Stimulated activated CD4-positive, alpha-beta T cell treated with anti-CD3 and anti-CD28 coated beads, Interleukin-15, amount 100 ng/mL, for 1 hour (primary cell): ENCODE results near the gene ACOT2.
"Not testable (repeated sequence)": the region's sequence is repeated elsewhere in the genome, so short reads cannot be mapped to it uniquely, and the experiment has no call there.

ENCODE experiments used
- DNase-seq, 2 donors: peaks; one replicate each; pipeline ENCODE4 v3.0.0-alpha.2; 2020; ENCODE audit warnings: low read depth in 1 of 2, low spot score in 1 of 2

Gene ACOT2

DNA sequence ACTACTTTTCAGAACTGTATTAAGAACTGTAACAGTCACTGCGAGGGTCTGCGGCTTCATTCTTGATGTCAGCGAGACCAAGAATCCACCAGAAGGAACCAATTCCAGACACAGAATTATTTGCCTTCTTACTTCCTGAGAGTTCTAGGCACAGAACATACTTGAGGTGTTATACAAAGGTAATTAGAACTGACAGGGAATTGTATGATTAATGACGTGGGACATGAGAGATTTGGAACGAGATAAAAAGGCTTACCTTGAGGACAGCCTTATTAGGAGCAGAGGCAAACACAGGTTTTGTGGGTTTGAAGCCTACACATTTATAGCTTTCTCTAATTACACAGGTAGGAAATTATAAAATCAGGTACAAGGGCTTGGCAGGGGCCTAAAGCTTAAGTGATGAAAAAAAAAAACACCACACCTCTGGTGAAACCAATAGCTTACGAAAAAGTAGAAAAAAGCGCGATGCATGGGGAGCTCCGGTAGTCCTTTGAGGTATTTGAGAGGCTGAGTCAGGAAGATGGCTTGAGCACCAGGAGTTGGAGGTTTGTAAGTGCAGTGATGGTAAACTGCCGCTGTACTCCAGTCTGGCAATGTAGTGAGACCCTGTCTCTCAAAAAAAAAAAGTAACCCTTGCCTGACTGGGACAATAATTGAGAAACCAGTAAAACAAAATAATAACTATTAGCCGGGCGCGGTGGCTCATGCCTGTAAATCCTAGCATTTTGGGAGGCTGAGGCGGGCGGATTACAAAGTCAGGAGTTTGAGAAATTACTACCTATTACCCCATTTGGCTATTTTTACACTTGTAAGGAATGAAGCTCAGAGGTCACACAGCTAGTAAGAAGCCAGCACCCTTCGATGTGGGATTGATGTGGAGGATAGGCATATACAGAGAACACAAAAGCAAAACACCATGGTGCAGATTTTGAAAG, 795 bp upstream of the ACOT2 start:
- no peak for DNase-seq

DNA sequence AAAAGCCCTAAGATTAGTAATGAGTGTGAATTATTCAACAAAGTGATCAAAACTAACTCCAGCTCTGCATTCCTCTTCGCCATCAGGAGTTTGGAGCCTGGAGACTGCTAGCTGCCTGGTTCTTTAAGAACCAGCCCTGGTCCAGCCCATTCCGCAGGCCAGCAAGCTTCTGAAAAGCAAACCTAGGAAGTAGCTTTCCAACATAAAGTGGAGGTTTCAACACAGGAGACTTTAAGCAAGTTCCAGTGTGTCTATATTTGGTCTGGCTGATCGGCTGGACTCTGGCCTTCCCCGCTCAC, 178 bp upstream of the ACOT2 start:
- not testable (repeated sequence) for DNase-seq

DNA sequence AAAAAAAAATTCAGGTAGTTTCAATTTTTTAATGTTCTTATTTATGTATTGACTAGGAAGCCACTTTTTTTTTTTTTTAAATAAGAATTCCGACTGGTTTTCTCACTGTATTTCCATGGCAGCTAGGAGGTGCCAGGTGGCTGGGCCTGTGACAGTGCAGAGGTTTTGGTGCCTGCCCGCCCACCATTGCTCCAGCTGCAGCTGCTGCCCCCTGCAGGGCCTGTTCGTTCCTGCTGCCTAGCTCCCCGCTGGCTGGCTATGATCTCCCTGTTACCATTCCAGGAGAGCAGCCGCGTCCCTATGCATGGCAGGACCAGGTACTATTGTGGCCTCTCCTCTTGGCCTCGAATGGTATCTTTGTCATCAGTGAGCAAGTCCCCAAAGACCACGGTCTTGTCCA, 1.9 kb downstream of the ACOT2 start:
- DNase-seq = peak; percentile 38 to 61

DNA sequence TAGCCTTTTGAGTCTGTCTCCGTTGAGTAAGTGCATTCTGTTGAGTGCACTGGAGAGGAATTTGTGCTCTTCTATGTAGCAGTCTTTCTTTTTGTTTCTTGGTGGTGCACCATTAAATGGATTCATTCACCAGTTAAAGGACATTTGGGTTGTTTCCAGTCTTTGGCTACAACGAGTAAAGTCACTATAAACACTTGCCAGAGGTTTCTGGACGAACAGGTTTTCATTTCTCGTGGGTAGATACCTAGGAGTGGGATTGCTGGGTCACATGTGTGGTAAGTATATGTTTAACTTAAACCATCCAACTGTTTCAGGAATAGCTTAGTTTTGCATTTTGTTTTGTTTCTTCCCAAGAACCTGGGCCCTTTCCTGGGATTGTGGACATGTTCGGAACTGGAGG, 4.0 kb downstream of the ACOT2 start:
- DNase-seq = not testable (repeated sequence)

- not testable (repeated sequence) for DNase-seq
Observed at GRCh38 chr14:73573740-73574139, 4.7 kb downstream of the ACOT2 start.

GRCh38 chr14:73574251-73574650, 5.2 kb downstream of the ACOT2 start:
- not testable (repeated sequence) for DNase-seq

DNA sequence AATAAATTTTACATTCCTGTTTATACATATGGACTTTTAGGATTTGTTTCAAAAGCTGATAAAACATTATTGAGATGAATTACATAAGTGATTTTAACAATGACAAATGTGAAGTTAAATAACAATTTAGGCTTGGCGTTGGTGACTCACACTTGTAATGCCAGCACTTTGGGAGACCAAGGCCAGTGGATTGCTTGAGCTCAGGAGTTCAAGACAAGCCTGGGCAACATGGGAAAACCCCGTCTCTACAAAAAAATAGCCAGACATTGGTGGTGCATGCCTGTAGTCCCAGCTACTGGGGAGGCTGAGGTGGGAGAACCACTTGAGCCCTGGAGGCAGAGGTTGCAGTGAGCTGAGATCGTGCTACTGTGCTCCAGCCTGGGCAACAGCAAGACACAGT, 7.4 kb downstream of the ACOT2 start:
- DNase-seq = no peak

DNA sequence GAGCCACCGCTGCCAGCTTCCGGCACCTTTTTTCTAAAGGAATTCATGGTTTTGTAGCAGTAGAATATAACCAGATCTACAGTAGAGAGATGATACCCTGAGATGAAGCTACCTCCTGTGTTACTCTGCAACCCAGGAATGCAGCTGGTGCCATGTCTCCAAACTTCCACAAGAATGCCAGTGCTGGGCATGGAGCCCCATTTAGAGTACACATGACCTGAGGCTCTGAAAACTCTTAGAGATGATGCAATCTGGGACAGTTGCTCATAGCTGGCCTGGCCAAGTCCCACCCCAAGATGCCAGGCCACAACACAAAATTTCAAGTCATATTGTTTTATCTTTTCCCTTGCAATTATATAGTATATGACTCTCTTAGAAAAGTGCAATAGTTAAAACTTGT, 8.2 kb downstream of the ACOT2 start:
- DNase-seq = not testable (repeated sequence)

- not testable (repeated sequence) for DNase-seq
Observed at GRCh38 chr14:73582102-73582979, 13.3 kb downstream of the ACOT2 start.

GRCh38 chr14:73588695-73589094, 19.7 kb downstream of the ACOT2 start:
- DNase-seq = no peak

DNA sequence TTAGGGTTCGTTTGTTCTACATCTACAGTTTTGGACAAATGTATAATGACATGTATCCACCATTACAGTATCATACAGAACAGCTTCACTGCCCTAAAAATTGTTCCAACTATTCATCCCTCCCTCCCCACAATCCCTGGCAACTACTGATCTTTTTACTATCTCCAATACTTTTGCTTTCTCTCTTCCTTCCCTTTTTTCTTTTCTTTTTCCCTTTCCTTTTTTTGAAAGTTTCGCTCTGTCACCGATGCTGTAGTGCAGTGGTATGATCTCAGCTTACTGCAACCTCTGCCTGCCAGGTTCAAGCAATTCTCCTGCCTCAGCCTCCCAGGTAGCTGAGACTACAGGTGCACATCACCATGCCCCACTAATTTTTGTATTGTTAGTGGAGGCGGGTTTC, 20.1 kb downstream of the ACOT2 start:
- DNase-seq = no peak

GRCh38 chr14:73590673-73591004, 21.6 kb downstream of the ACOT2 start:
- DNase-seq = not testable (repeated sequence)

DNA sequence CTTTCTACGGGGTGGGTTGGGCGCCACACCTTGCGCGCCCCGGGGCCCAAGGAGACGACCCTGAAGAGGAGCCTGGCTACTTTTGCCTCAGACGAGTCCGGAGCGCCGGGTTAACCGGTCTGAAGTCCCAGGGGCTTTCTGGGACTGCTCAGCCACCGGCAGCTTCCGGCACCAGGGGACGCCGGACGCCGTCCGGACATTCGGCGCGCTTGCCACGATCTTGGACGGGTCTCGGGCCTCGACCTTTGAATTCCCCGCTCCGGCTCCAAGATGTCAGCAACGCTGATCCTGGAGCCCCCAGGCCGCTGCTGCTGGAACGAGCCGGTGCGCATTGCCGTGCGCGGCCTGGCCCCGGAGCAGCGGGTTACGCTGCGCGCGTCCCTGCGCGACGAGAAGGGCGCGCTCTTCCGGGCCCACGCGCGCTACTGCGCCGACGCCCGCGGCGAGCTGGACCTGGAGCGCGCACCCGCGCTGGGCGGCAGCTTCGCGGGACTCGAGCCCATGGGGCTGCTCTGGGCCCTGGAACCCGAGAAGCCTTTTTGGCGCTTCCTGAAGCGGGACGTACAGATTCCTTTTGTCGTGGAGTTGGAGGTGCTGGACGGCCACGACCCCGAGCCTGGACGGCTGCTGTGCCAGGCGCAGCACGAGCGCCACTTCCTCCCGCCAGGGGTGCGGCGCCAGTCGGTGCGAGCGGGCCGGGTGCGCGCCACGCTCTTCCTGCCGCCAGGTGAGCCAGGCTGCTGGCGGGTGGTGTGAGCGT, 22.9 kb downstream of the ACOT2 start, which contains the start of gene ACOT4:
Gene ACOT4 (plus strand): TSS at position 184 of the 760 bp plus-strand sequence. CDS start 87 bp downstream, at position 271.
- DNase-seq = peak; percentile 30 to 43

DNA sequence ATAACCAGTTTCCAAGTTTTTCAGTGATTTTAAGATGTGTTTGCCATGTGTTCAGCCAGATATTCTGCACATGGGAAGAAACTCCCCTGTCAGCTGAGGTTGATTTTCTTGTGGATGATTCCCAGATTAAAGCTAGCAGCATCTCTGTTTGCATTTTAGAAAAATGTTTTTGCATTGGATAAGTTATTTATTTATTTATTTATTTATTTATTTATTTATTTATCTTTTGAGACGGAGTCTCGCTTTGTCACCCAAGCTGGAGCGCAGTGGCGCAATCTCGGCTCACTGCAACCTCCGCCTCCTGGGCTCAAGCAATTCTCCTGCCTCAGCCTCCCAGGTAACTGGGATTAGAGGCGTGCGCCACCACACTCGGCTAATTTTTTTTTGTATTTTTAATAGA, 25.5 kb downstream of the ACOT2 start:
- DNase-seq = no peak

DNA sequence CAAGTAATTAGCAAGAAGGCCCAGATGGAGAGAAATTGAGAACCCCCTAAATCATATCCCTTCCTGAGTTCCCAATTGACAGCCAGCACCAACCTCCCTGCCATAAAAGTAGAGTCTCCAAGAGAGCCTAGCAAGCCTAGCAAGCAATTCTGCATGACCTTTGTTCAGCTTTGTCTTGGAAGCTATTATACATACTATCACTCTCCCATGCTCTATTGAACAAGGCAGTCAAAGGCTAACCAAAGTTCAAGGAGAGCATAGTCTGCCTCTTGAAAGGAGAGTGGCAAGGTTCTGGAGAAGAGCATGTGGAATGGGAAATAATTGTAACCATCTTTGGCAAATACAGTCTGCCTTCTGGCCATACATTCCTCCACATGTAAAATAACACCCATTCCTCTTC, 30.5 kb downstream of the ACOT2 start:
- no peak for DNase-seq

DNA sequence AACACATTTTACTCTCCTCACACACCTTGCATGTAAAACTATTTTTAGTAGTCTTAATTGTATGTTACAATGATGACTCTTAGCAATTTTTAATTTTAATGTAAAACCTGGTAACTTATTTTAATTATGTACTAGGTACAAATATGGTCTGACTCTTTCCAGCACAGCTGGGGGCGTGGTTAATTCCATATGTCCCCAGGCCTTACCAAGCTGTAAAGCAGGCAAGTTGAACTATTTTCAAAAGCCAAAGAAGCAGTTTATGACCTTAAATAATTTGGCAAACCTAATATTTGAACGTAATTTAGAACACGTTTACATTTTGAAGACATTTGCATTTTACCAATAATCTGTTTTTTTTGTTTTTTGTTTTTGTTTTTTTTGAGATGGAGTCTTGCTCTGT, 34.0 kb downstream of the ACOT2 start:
- DNase-seq = no peak

- DNase-seq = no peak
Observed at GRCh38 chr14:73606271-73606670, 37.3 kb downstream of the ACOT2 start.

GRCh38 chr14:73607241-73607640, 38.2 kb downstream of the ACOT2 start:
- no peak for DNase-seq

DNA sequence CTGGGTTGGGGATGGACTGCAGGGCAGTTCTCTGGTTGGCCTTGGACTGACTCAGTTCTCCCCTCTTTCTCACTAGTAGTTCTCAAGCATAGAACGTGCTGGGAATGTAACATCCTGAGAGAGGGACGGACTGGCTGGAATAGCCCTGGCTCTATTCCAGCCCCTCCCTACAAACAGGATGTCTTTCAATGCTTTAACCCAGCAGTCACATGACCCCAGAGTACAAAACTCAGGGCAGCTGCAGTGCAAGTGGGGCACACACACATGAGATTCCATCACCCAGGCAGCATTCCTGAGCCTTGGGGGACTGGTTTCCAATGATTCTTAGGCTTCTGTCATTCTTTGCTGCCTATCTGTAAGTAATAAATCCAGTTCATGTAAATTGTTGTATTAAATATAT, 41.7 kb downstream of the ACOT2 start:
- no peak for DNase-seq

GRCh38 chr14:73612339-73613045, 43.5 kb downstream of the ACOT2 start, which contains the start of gene ACOT6:
ACOT6 (plus strand) TSS chr14:73612517; CDS start chr14:73612572, 55 bp downstream.
- peak; percentile 40 to 50 for DNase-seq

- no peak for DNase-seq
Observed at GRCh38 chr14:73613046-73613383, 44.0 kb downstream of the ACOT2 start.
